PC-3 (cell line): ENCODE data around the gene SLC23A1. TPM values are rescaled to one million over a fixed set of nuclear protein-coding genes. Genes with fewer than 3 reads are reported as not detected.

Experiments
- ATAC-seq: fragments of 200-7000 bp; cut with Tn5 transposase; 2 replicates; pipeline ENCODE4 v1.9.1; 2020; ENCODE audit warnings: mild to moderate bottlenecking, moderate library complexity
- BruUV-seq: library from RNA; stranded (reverse); fragments of 400-500 nt; replicated peaks from 2 replicates; lab custom pipeline; 2021; lab: Mats Ljungman, UMichigan
- CTCF ChIA-PET: fragments of 300-600 bp; sonication (Branson Sonifier 250); formaldehyde crosslinking; loops from one replicate; lab custom pipeline; 2022; ENCODE audit warnings: antibody characterized with exemption; lab: Charles Lee
- POLR2A ChIA-PET: fragments of 300-600 bp; sonication (Branson Sonifier 250); formaldehyde crosslinking; loops from one replicate; lab custom pipeline; 2022; ENCODE audit warnings: antibody characterized with exemption; ENCODE audit not compliant: unreplicated experiment; lab: Charles Lee
- DNase-seq: peaks from one replicate; pipeline ENCODE4 v3.0.0-alpha.2; 2015
- H2AFZ ChIP-seq: fragments of 300-600 bp; sonication (generic); 2 replicates; pipeline ENCODE4 v1.6.0; 2016; ENCODE audit warnings: antibody characterized with exemption, low read length
- H3F3A ChIP-seq: fragments of 300-600 bp; sonication (generic); one replicate; pipeline ENCODE4 v1.6.0; 2017; ENCODE audit warnings: antibody characterized with exemption, low read length, control low read depth, mild to moderate bottlenecking; ENCODE audit not compliant: unreplicated experiment
- H3K27ac ChIP-seq: fragments of 300-600 bp; sonication (generic); 2 replicates; pipeline ENCODE4 v1.5.1; 2016; ENCODE audit warnings: mild to moderate bottlenecking, low read length
- H3K27me3 ChIP-seq: fragments of 300-600 bp; sonication (generic); 2 replicates; pipeline ENCODE4 v1.6.1; 2016; ENCODE audit warnings: low read length, mixed read lengths
- H3K36me3 ChIP-seq: fragments of 300-600 bp; sonication (generic); 2 replicates; pipeline ENCODE4 v1.6.1; 2016; ENCODE audit warnings: low read depth, mixed run types, low read length, mixed read lengths
- H3K4me1 ChIP-seq: fragments of 300-600 bp; sonication (generic); 2 replicates; pipeline ENCODE4 v1.5.1; 2016; ENCODE audit warnings: low read length; ENCODE audit not compliant: insufficient read depth
- H3K4me2 ChIP-seq: fragments of 300-600 bp; sonication (generic); 2 replicates; pipeline ENCODE4 v1.6.0; 2016; ENCODE audit warnings: low read length
- H3K4me3 ChIP-seq: fragments of 300-600 bp; sonication (generic); 2 replicates; pipeline ENCODE4 v1.5.1; 2016; ENCODE audit warnings: mild to moderate bottlenecking, low read length, mixed read lengths
- H3K79me2 ChIP-seq: fragments of 300-600 bp; sonication (generic); 2 replicates; pipeline ENCODE4 v1.6.1; 2017; ENCODE audit warnings: low read length, mixed read lengths
- H3K9ac ChIP-seq: fragments of 300-600 bp; sonication (generic); 2 replicates; pipeline ENCODE4 v1.6.0; 2016; ENCODE audit warnings: mild to moderate bottlenecking, low read length
- H3K9me2 ChIP-seq: fragments of 300-600 bp; sonication (generic); replicated peaks from 2 replicates; pipeline ENCODE4 v1.6.1; 2016; ENCODE audit warnings: mixed run types, low read length, mixed read lengths
- H3K9me3 ChIP-seq: fragments of 300-600 bp; sonication (generic); 2 replicates; pipeline ENCODE4 v1.6.1; 2016; ENCODE audit warnings: low read length, mixed read lengths
- H4K20me1 ChIP-seq: fragments of 300-600 bp; sonication (generic); 2 replicates; pipeline ENCODE4 v1.6.1; 2016; ENCODE audit warnings: low read length, mixed read lengths
- CTCF ChIP-seq: fragments of 300-600 bp; sonication (generic); conservative IDR thresholded peaks from 2 replicates; pipeline ENCODE4 v1.5.1; 2017; ENCODE audit warnings: antibody characterized with exemption, low read depth, mild to moderate bottlenecking, low read length
- EZH2 ChIP-seq: fragments of 300-600 bp; sonication (generic); IDR thresholded peaks from one replicate; pipeline ENCODE4 v1.6.1; 2017; ENCODE audit warnings: antibody characterized with exemption, mild to moderate bottlenecking, low read length; ENCODE audit not compliant: unreplicated experiment
- EZH2phosphoT487 ChIP-seq: fragments of 300-600 bp; sonication (generic); IDR thresholded peaks from 2 replicates; pipeline ENCODE4 v1.6.1; 2018; ENCODE audit warnings: mild to moderate bottlenecking, antibody characterized with exemption, low read length, borderline replicate concordance
- intact Hi-C: fragments of 100-400 bp; cut with micrococcal nuclease; formaldehyde crosslinking; loops from 2 replicates; pipeline ENCODE4 v1.9.0; 2023
- total RNA-seq: library from RNA; depleted of rRNA; stranded (reverse); fragments of >200 nt; gene quantifications from 2 replicates; pipeline ENCODE4 v1.2.3, GENCODE V29; 2014

Gene SLC23A1
- total RNA-seq, 1 experiment from 2014 or later = not detected

DNA sequence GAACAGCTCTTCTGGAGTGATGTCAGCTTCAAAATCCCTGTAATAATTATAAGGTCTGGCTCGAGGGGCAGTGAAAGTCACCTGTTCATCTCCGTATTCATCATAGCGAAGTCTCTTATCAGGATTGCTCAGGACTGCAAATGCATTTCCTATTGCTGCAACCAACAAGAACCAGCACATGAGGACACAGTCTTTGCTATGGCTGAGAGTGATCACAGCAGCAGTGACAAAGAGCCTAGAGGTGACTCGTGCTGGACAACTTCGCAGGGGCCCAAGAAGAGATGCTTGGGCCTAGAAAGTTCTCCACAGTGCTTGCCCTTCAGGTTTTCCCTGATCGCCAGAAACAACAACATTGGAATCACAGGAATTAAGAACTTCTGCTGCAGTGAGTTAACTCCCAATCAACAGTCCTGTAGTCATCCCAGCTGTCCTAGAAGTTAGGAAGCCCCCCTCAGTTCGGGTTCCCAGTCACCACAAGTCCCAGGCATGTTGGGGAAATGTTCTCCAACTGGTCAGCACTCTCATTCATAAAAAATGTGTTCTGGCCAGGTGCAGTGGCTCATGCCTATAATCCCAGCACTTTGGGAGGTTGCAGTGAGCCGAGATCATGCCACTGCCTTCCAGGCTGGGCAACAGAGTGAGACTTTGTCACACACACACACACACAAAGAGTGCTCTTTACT lies 43.2 kb upstream of the SLC23A1 start:
- peak; percentile 4 for DNase-seq

GRCh38 chr5:139425497-139425896 lies 42.4 kb upstream of the SLC23A1 start:
- H3K4me2 ChIP-seq = no peak overlapping the region
- ATAC-seq (no peak), DNase-seq (no peak)
- no peaks in the 10 kb centered on the region for H3K79me2 ChIP-seq
- TF ChIP-seq EZH2 (no peak), EZH2phosphoT487 (no peak), CTCF (no peak)
- CTCF ChIA-PET = no interaction called here
- BruUV-seq = no TSS peak
- H3K9me2 ChIP-seq = no peaks in the 10 kb centered on the region
- H3K4me3 ChIP-seq = no peak overlapping the region
- no peaks in the 10 kb centered on the region for H3K4me1 ChIP-seq
- H3K9ac ChIP-seq = no peak overlapping the region
- no peaks in the 10 kb centered on the region for H3F3A ChIP-seq
- POLR2A ChIA-PET = interaction anchor here (0.6 kb wide), 1 partner anchor 34 kb away, joined by 3 read pairs; no protein-coding TSS in a partner anchor
- H4K20me1 ChIP-seq = no peaks in the 10 kb centered on the region
- intact Hi-C loops = no loop called here
- no peaks in the 10 kb centered on the region for H3K27me3 ChIP-seq
- H3K27ac ChIP-seq = no peak overlapping the region
- H3K9me3 ChIP-seq = no peaks in the 10 kb centered on the region
- H2AFZ ChIP-seq = no peak overlapping the region
- H3K36me3 ChIP-seq = no peaks in the 10 kb centered on the region

More for the DNA sequence above, 43.2 kb upstream of the SLC23A1 start:
- BruUV-seq = no TSS peak
- Histone ChIP-seq H3K9me3 (no peaks in the 10 kb centered on the region), H3K4me3 (no peak overlapping the region), H3F3A (no peaks in the 10 kb centered on the region), H3K79me2 (no peaks in the 10 kb centered on the region), H3K4me1 (no peaks in the 10 kb centered on the region), H3K36me3 (no peaks in the 10 kb centered on the region), H3K27ac (no peak overlapping the region), H2AFZ (no peak overlapping the region), H3K9me2 (no peaks in the 10 kb centered on the region), H3K27me3 (no peaks in the 10 kb centered on the region), H4K20me1 (no peaks in the 10 kb centered on the region), H3K9ac (no peak overlapping the region), H3K4me2 (no peak overlapping the region)
- TF ChIP-seq CTCF (no peak), EZH2phosphoT487 (no peak), EZH2 (no peak)
- POLR2A ChIA-PET = no interaction called here
- CTCF ChIA-PET = no interaction called here
- no peak for ATAC-seq
- intact Hi-C loops = no loop called here

- intact Hi-C loops = loop anchor here (1.0 kb wide), 1 partner anchor 91 kb away; no protein-coding TSS in a partner anchor
- no peaks in the 10 kb centered on the region for H3K4me1 ChIP-seq
- no peaks in the 10 kb centered on the region for H3K9me3 ChIP-seq
- H3K9ac ChIP-seq = no peak overlapping the region
- no peak overlapping the region for H3K27ac ChIP-seq
- no peak overlapping the region for H3K4me3 ChIP-seq
- H2AFZ ChIP-seq = no peak overlapping the region
- CTCF ChIA-PET = interaction anchor here (0.6 to 1.2 kb wide), 8 partner anchors 10 to 211 kb away, joined by 3 to 4 read pairs (median 3); no protein-coding TSS in a partner anchor
- H3K79me2 ChIP-seq = no peaks in the 10 kb centered on the region
- H3K36me3 ChIP-seq = no peaks in the 10 kb centered on the region
- H3F3A ChIP-seq = no peaks in the 10 kb centered on the region
- H3K4me2 ChIP-seq = no peak overlapping the region
- POLR2A ChIA-PET = interaction anchor here (0.5 kb wide), 1 partner anchor 80 kb away, joined by 6 read pairs; no protein-coding TSS in a partner anchor
- TF ChIP-seq EZH2phosphoT487 (no peak), CTCF (peak; percentile 90)
- no peaks in the 10 kb centered on the region for H4K20me1 ChIP-seq
- peak; percentile 74 for ATAC-seq
- no peaks in the 10 kb centered on the region for H3K27me3 ChIP-seq
- BruUV-seq = no TSS peak
- peak; percentile 76 for DNase-seq
- no peaks in the 10 kb centered on the region for H3K9me2 ChIP-seq
Measured at GRCh38 chr5:139422307-139422893, 39.3 kb upstream of the SLC23A1 start.
